ENCODE data around the gene SH3PXD2A.

DNA sequence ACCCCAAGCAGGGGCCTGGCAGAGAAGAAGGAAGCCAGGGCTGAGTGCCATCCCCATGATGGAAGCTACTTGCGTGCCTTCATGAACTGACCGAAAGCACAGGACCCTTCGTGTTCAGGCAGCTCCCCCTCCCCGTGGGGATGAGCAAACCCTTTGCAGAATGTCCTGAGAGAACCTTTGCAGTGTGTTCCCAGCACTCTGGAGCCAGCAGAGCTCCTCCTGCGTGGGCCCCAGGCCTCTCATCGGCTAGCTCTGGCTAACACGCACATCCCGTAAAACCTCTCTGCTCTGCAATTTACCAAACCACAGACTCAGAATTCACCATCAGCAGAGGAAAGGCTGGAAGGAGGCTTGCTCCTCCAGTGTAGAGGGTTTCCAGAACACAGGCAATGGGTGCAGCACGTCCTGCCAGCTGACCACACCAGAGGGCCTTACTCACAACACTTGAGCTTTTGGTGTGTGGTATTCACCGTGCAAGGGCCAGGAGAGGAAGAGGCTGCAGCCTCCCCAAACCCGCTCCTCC lies 3.1 kb downstream of the SH3PXD2A start:
- no peak for TF ChIP-seq CTCF (IDR thresholded peaks at IDR 0.05)
- TF ChIP-seq POLR2A (IDR thresholded peaks at IDR 0.05), result no peak
